Calu3 (cell line): ENCODE measurements around the gene GIT1. TPM values are rescaled to one million over a fixed set of nuclear protein-coding genes. Genes with fewer than 3 reads are reported as not detected.

Source experiments
- BruUV-seq: library from RNA; stranded (reverse); fragments of 400-500 nt; replicated peaks from 2 replicates; lab custom pipeline; 2021; lab: Mats Ljungman, UMichigan
- CTCF ChIA-PET: fragments of 300-600 bp; sonication (Branson Sonifier 250); formaldehyde crosslinking; loops from one replicate; lab custom pipeline; 2022; ENCODE audit warnings: antibody characterized with exemption; lab: Charles Lee
- DNase-seq: peaks from one replicate; pipeline ENCODE4 v3.0.0; 2022
- H3K27ac Mint-ChIP-seq: one replicate; pipeline ENCODE4 v1.8.0; 2022; ENCODE audit warnings: mixed read lengths; ENCODE audit not compliant: unreplicated experiment
- H3K27me3 Mint-ChIP-seq: one replicate; pipeline ENCODE4 v1.8.0; 2022; ENCODE audit warnings: mixed read lengths; ENCODE audit not compliant: unreplicated experiment
- H3K36me3 Mint-ChIP-seq: one replicate; pipeline ENCODE4 v1.8.0; 2022; ENCODE audit warnings: mild to moderate bottlenecking, moderate library complexity, mixed read lengths; ENCODE audit not compliant: insufficient read depth, unreplicated experiment
- H3K4me1 Mint-ChIP-seq: one replicate; pipeline ENCODE4 v1.8.0; 2022; ENCODE audit warnings: mild to moderate bottlenecking, low read depth, mixed read lengths; ENCODE audit not compliant: unreplicated experiment
- H3K4me3 Mint-ChIP-seq: one replicate; pipeline ENCODE4 v1.8.0; 2022; ENCODE audit warnings: mild to moderate bottlenecking, low read depth, moderate library complexity, mixed read lengths; ENCODE audit not compliant: unreplicated experiment
- H3K9me3 Mint-ChIP-seq: one replicate; pipeline ENCODE4 v1.8.0; 2022; ENCODE audit warnings: low read depth, mixed read lengths; ENCODE audit not compliant: unreplicated experiment
- CTCF ChIP-seq: fragments of 200-600 bp; IDR thresholded peaks from one replicate; pipeline ENCODE4 v1.8.0; 2022; ENCODE audit warnings: antibody characterized with exemption; ENCODE audit not compliant: unreplicated experiment
- intact Hi-C: fragments of 100-400 bp; cut with micrococcal nuclease; formaldehyde crosslinking; loops from one replicate; pipeline ENCODE4 v1.10.0; 2022; ENCODE audit not compliant: unreplicated experiment
- total RNA-seq: library from RNA; stranded (reverse); gene quantifications from 2 replicates; pipeline ENCODE4 v1.2.3, GENCODE V29; 2022

GIT1 gene
- total RNA-seq, 1 experiment from 2014 or later, result 47.7 TPM

DNA sequence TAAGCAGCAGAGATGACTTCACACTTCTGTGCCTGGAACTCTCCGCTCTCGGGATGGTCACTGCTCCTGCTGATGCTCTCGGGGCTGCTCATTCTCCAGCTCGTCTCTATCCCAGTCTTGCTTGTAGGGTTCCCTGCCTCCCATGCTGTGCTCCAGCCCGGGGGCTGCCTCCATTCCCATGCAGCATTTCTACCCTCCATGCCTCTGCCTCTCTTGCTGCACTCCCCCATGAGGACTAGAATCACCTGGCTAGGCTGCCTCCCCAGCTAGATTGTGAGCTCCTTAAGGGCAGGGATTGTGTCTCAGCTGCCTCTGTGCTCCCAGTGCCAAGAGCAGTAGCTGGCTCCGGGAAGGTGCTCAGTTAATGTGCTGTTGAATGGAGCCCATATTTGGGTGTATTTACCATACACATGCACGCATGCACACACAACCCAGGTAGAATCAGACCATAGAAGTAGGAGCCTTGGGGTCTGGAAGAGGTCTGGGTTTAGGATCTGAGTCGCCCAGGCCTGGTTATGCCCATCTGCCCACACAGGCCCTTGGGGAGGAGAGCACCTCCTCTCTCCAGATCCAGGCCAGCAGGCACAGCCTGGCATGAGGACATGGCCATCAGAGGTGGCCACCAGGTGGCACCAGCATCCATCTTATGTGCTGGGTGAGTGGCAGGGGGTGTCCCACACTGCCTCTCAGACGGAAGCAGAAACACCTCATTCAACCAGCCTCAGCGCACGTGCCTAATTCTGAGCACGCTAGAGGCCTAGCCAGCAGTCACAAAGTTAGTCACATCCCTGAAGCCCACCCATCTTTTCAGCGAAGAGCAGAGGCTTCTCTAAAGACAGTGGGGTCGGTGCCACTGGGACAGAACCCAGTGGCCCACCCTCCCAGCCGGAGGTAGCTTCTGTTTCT is 9.3 kb downstream of the GIT1 start:
- intact Hi-C loops, result loop anchor here (2.0 to 5.0 kb wide), 2 partner anchors 37 to 441 kb away; no protein-coding TSS in a partner anchor
- Mint-ChIP-seq H3K36me3 (peaks cover 29% of the 10 kb centered on the region), H3K27ac (no peak overlapping the region), H3K4me1 (peaks cover 9% of the 10 kb centered on the region), H3K27me3 (no peaks in the 10 kb centered on the region), H3K4me3 (no peak overlapping the region), H3K9me3 (no peaks in the 10 kb centered on the region)
- no TSS peak for BruUV-seq
- peak; percentile 90 for DNase-seq
- TF ChIP-seq CTCF, result peak; percentile 81
- CTCF ChIA-PET, result interaction anchor here (1.8 to 2.4 kb wide), 2 partner anchors 12 to 37 kb away, joined by 11 to 18 read pairs; partner anchors contain the start of gene ANKRD13B

GRCh38 chr17:29578626-29579485 is 10.6 kb downstream of the GIT1 start:
- Mint-ChIP-seq H3K27me3 (no peaks in the 10 kb centered on the region), H3K9me3 (no peaks in the 10 kb centered on the region), H3K4me3 (no peak overlapping the region), H3K36me3 (peaks cover 30% of the 10 kb centered on the region), H3K27ac (no peak overlapping the region), H3K4me1 (peaks cover 9% of the 10 kb centered on the region)
- no peak for DNase-seq
- CTCF ChIA-PET, result interaction anchor here (0.7 to 2.4 kb wide), 3 partner anchors 7 to 1485 kb away, joined by 3 to 18 read pairs (median 4); partner anchors contain the start of gene ANKRD13B
- no TSS peak for BruUV-seq
- intact Hi-C loops, result no loop called here
- no peak for TF ChIP-seq CTCF

DNA sequence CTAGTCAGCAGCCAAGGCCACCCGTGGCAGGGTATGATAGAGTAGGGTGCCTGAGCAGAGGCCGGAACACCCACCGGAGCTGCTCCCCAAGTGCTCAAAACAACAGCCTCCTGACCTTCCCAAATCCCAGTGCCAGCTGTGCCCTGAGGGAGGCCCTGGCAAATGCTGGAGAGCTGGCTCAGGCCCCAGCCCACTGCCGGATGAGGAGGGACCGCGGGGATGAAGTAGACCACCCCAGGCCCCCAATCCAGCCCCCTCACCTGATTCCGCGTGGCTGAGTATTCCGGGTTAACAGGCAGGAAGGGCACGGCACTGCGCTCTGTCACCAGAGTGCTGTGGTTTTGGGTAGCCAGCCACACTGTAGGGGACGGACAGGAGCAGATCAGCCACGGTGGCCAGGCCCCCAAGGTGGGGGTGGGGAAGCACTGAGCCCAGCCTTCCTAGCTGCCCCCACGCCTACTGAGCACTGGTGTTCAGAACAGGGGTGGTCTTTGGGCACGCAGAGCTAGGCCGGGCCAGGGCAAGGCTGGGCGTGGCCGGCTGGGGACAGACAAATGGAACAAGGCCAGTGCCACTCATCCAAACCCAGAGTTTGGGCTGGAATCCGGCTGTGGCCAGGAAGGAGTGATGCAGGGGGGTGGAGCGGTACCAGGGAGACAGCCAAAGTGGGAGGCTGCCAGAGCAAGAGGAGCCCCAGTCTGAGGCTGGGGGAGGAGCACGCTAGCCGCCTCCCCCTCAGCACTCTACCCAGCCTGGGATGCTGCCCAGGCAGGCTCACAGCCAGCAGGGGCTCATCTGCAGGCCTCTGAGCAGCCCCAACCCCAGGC is 11.8 kb downstream of the GIT1 start:
- Mint-ChIP-seq H3K4me3 (no peak overlapping the region), H3K27me3 (no peaks in the 10 kb centered on the region), H3K36me3 (peaks cover 39% of the 10 kb centered on the region), H3K27ac (no peak overlapping the region), H3K4me1 (peaks cover 9% of the 10 kb centered on the region), H3K9me3 (no peaks in the 10 kb centered on the region)
- CTCF ChIA-PET, result no interaction called here
- no peak for TF ChIP-seq CTCF
- no TSS peak for BruUV-seq
- intact Hi-C loops, result no loop called here
- DNase-seq, result no peak

- no peaks in the 10 kb centered on the region for H3K27me3 Mint-ChIP-seq
- BruUV-seq, result no TSS peak
- intact Hi-C loops, result no loop called here
- CTCF ChIA-PET, result no interaction called here
- DNase-seq, result no peak
- H3K27ac Mint-ChIP-seq, result no peak overlapping the region
- peaks cover 35% of the 10 kb centered on the region for H3K36me3 Mint-ChIP-seq
- peaks cover 9% of the 10 kb centered on the region for H3K4me1 Mint-ChIP-seq
- no peaks in the 10 kb centered on the region for H3K9me3 Mint-ChIP-seq
- no peak overlapping the region for H3K4me3 Mint-ChIP-seq
- no peak for TF ChIP-seq CTCF
Measured at GRCh38 chr17:29577001-29577370, 12.5 kb downstream of the GIT1 start.
